ENCODE results near the gene FBLN2. TPM values are rescaled to one million over a fixed set of nuclear protein-coding genes. Genes with fewer than 3 reads are reported as not detected.

The FBLN2 gene
- polyA plus RNA-seq, 1 donor (not counting 4 experiments of a cell fraction or from before 2014, with no cell fraction given): 0.72 TPM

DNA sequence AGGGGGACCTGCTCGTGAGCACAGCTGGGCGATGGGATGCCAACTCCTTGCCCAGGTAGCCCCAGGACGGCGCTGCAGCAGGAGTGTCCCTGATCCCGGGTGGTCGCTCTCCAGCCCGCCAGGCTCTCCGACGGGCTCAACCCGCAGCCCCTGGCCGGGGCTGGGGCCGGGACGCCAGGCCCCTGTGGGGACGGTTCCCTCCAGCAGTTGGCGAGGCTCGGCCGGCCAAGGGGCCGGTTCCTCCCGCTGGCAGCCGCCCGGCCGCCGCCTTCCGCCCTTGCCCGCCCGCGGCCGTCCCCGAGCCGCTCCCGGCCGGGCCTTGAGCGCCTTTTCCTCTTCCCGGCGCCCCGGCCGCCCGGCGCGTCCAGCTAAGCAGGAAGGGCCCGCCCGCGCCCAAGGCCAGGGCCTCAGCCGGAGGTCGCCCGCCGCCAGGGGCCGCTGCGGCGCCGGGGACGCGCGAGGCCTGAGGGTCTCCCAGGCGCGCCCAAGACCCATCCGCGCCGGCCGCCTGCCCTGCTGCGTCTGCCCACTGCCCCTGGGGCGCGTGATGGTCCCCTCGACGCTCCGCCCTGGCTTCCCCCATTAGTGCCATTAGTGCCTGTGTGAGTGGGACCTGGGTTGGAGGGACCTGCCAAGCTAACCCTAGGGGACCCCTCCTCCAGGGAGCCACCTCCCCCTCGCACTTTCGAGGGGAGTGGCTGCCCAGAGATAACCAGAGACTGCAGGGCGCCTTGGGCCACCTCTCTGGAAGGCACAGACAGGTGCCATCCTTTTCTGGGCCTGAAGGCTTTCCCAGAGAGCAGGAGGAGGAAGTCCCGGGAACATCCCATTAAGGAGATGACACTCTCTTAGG, 106.4 kb downstream of the FBLN2 start:
- Histone ChIP-seq H3K36me3 (ENCODE audit: control insufficient read depth in 2 of 2, extremely low read depth in 1 of 2, insufficient read depth in 2 of 2, low read length in 2 of 2) (no peaks in the 10 kb centered on the region), H4K20me1 (ENCODE audit: control insufficient read depth, extremely low read depth, insufficient read depth, low read length) (no peaks in the 10 kb centered on the region), H3K4me1 (ENCODE audit: control insufficient read depth, extremely low read depth, insufficient read depth, low read length) (peaks cover 9% of the 10 kb centered on the region), H3K4me2 (ENCODE audit: control insufficient read depth, extremely low read depth, insufficient read depth, low read depth, low read length) (peak overlapping the region; percentile 4), H3K27me3 (ENCODE audit: control insufficient read depth, extremely low read depth, insufficient read depth, low read length) (peaks cover 7% of the 10 kb centered on the region), H3K9ac (ENCODE audit: control insufficient read depth, extremely low read depth, insufficient read depth, low read length) (no peak overlapping the region), H3K27ac (ENCODE audit: control insufficient read depth, insufficient read depth, low read length) (no peak overlapping the region), H3K9me1 (ENCODE audit: control insufficient read depth, extremely low read depth, insufficient read depth, low read length) (no peaks in the 10 kb centered on the region), H3K4me3 (ENCODE audit: control insufficient read depth in 2 of 3, extremely low read depth in 1 of 3, insufficient read depth in 2 of 3, low read depth in 1 of 3, low read length in 3 of 3) (no peak overlapping the region), H2AFZ (ENCODE audit: control insufficient read depth, low read length) (peak overlapping the region; percentile 29), H3K79me2 (ENCODE audit: control insufficient read depth, insufficient read depth, low read length) (no peaks in the 10 kb centered on the region), H3K9me3 (ENCODE audit: control insufficient read depth, low read depth, low read length) (no peaks in the 10 kb centered on the region)
- TF ChIP-seq EZH2 (IDR thresholded peaks at IDR 0.05; ENCODE audit: low read length): no peak
- TF ChIP-seq, protein P1, sequence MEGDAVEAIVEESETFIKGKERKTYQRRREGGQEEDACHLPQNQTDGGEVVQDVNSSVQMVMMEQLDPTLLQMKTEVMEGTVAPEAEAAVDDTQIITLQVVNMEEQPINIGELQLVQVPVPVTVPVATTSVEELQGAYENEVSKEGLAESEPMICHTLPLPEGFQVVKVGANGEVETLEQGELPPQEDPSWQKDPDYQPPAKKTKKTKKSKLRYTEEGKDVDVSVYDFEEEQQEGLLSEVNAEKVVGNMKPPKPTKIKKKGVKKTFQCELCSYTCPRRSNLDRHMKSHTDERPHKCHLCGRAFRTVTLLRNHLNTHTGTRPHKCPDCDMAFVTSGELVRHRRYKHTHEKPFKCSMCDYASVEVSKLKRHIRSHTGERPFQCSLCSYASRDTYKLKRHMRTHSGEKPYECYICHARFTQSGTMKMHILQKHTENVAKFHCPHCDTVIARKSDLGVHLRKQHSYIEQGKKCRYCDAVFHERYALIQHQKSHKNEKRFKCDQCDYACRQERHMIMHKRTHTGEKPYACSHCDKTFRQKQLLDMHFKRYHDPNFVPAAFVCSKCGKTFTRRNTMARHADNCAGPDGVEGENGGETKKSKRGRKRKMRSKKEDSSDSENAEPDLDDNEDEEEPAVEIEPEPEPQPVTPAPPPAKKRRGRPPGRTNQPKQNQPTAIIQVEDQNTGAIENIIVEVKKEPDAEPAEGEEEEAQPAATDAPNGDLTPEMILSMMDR (optimal IDR thresholded peaks at IDR 0.05 in 1 of 3, IDR thresholded peaks at IDR 0.05 in 1 of 3, conservative IDR thresholded peaks at IDR 0.05 in 1 of 3; ENCODE audit: extremely low read depth in 1 of 3, insufficient read depth in 2 of 3, low read length in 3 of 3): peak in 1 of 3 experiments; percentile 29
- no peak for FAIRE-seq
- DNase-seq (ENCODE audit: low read depth, low spot score): no peak
- dilution Hi-C loops (cut with MboI; ENCODE audit: extremely low pct_ligation_motif_present, low sequenced_read_pairs): no loop called here

DNA sequence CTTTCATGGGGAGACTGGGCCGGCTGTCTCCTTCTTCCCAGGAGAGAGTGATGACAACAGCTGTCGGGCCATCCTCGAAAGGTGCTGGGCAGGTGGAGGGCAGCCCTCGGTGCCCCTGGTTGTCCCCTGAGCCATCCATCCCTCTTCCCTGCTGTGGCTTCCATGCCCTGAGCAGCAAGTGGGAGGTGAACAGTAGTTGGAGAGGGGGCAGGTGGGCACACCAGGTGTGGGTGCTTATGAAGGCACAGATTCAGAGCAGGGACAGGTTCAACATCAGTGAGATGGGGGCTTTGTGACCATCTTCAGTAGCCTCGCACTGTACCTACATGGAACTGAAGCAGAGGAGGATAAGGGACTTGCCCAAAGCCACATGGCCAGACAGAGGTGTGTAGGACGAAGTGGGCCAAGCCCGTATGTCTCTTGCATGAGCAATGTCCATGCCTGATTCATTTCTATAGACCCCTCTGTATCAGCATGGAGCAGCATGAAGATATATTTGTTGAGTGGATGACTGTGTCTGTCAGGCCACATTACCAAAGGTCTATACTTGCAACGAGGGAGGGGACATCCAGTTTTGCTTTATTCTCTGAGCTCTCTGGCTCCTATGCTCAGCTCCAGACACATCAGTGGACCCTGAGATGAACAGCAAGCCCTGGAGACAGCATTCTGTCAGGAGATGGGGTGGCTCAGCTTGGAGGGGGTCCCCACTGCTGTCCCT, 107.8 kb downstream of the FBLN2 start:
- no peak for TF ChIP-seq EZH2 (IDR thresholded peaks at IDR 0.05; ENCODE audit: low read length)
- TF ChIP-seq, protein P1 (optimal IDR thresholded peaks at IDR 0.05 in 1 of 3, IDR thresholded peaks at IDR 0.05 in 1 of 3, conservative IDR thresholded peaks at IDR 0.05 in 1 of 3; ENCODE audit: extremely low read depth in 1 of 3, insufficient read depth in 2 of 3, low read length in 3 of 3): no peak
- Histone ChIP-seq H3K9me3 (ENCODE audit: control insufficient read depth, low read depth, low read length) (no peaks in the 10 kb centered on the region), H3K79me2 (ENCODE audit: control insufficient read depth, insufficient read depth, low read length) (no peaks in the 10 kb centered on the region), H3K36me3 (ENCODE audit: control insufficient read depth in 2 of 2, extremely low read depth in 1 of 2, insufficient read depth in 2 of 2, low read length in 2 of 2) (no peaks in the 10 kb centered on the region), H3K9me1 (ENCODE audit: control insufficient read depth, extremely low read depth, insufficient read depth, low read length) (no peaks in the 10 kb centered on the region), H3K4me2 (ENCODE audit: control insufficient read depth, extremely low read depth, insufficient read depth, low read depth, low read length) (no peak overlapping the region), H2AFZ (ENCODE audit: control insufficient read depth, low read length) (no peak overlapping the region), H3K27me3 (ENCODE audit: control insufficient read depth, extremely low read depth, insufficient read depth, low read length) (peaks cover 7% of the 10 kb centered on the region), H3K4me1 (ENCODE audit: control insufficient read depth, extremely low read depth, insufficient read depth, low read length) (peaks cover 8% of the 10 kb centered on the region), H3K9ac (ENCODE audit: control insufficient read depth, extremely low read depth, insufficient read depth, low read length) (no peak overlapping the region), H3K4me3 (ENCODE audit: control insufficient read depth in 2 of 3, extremely low read depth in 1 of 3, insufficient read depth in 2 of 3, low read depth in 1 of 3, low read length in 3 of 3) (no peak overlapping the region), H4K20me1 (ENCODE audit: control insufficient read depth, extremely low read depth, insufficient read depth, low read length) (no peaks in the 10 kb centered on the region), H3K27ac (ENCODE audit: control insufficient read depth, insufficient read depth, low read length) (no peak overlapping the region)
- no peak for DNase-seq (ENCODE audit: low read depth, low spot score)
- dilution Hi-C loops (cut with MboI; ENCODE audit: extremely low pct_ligation_motif_present, low sequenced_read_pairs): no loop called here
- no peak for FAIRE-seq

All from keratinocyte (primary cell).